K562 (cell line): Measurements from ENCODE around the gene FREM1. TPM values are rescaled to one million over a fixed set of nuclear protein-coding genes. Genes with fewer than 3 reads are reported as not detected.

Source experiments
- ATAC-seq: fragments of 200-7000 bp; cut with Tn5 transposase; 3 replicates; pipeline ENCODE4 v1.9.1; 2020; ENCODE audit warnings: moderate library complexity
- BruUV-seq: library from RNA; stranded (reverse); fragments of 400-500 nt; replicated peaks from 2 replicates; lab custom pipeline; 2021; lab: Mats Ljungman, UMichigan
- CTCF ChIA-PET: fragments of 300-600 bp; formaldehyde crosslinking; extraction: SDS; loops from one replicate; lab custom pipeline; 2021; ENCODE audit warnings: low intra/inter-chr PET ratio; lab: Yijun Ruan, JAX
- POLR2A ChIA-PET: fragments of 300-600, 350-650 bp; sonication (Branson Sonifier 250); formaldehyde crosslinking; extraction: SDS; loops from one replicate; lab custom pipeline; 2021; ENCODE audit warnings: antibody characterized with exemption, inconsistent platforms; lab: Yijun Ruan, JAX
- DNase-seq, 4 experiments: peaks; one replicate each; pipeline versions ENCODE4 v3.0.0 to v3.0.0-alpha.2; 2011 to 2018; ENCODE audit warnings: low spot score in 3 of 4, mixed read lengths in 3 of 4; ENCODE audit errors: extremely low read depth in 1 of 4
- FAIRE-seq: peaks from 2 replicates; lab custom pipeline; 2011; peaks lifted over from hg19 to GRCh38; lab: Jason Lieb, UNC
- H2AFZ ChIP-seq: 2 replicates; pipeline ENCODE4 v1.6.0; 2011; ENCODE audit warnings: low read depth, low read length, control low read depth, inconsistent platforms
- H3K27ac ChIP-seq: fragments of 200-600 bp; 3 replicates; pipeline ENCODE4 v1.8.0; 2011; ENCODE audit warnings: low read depth, mild to moderate bottlenecking, control low read depth, inconsistent platforms, low read length, moderate library complexity, mixed read lengths; ENCODE audit errors: extremely low read depth
- H3K27me3 ChIP-seq, 2 experiments: fragments of 300-600 bp in 1 of 2; 2 replicates in 1 of 2; 3 replicates in 1 of 2; pipeline versions ENCODE4 v1.6.0 to v1.8.0; 2011; ENCODE audit warnings: inconsistent platforms in 2 of 2, low read length in 2 of 2, mild to moderate bottlenecking in 1 of 2, mixed read lengths in 1 of 2, moderate library complexity in 1 of 2; ENCODE audit not compliant: control insufficient read depth in 2 of 2, insufficient read depth in 2 of 2
- H3K36me3 ChIP-seq: fragments of 300-600 bp; 3 replicates; pipeline ENCODE4 v1.8.0; 2011; ENCODE audit warnings: mild to moderate bottlenecking, low read length, inconsistent platforms; ENCODE audit not compliant: control insufficient read depth, insufficient read depth
- H3K4me1 ChIP-seq, 2 experiments: fragments of 200-600 bp in 1 of 2; replicated peaks in 1 of 2; 2 replicates in 1 of 2; 3 replicates in 1 of 2; pipeline versions ENCODE4 v1.5.1 to v1.8.0; 2011; ENCODE audit warnings: inconsistent platforms in 2 of 2, low read length in 2 of 2, mild to moderate bottlenecking in 1 of 2, mixed read lengths in 1 of 2, moderate library complexity in 1 of 2; ENCODE audit not compliant: control insufficient read depth in 2 of 2, insufficient read depth in 2 of 2
- H3K4me2 ChIP-seq: 2 replicates; pipeline ENCODE4 v1.6.1; 2011; ENCODE audit warnings: low read length, control low read depth, inconsistent platforms, mixed read lengths; ENCODE audit not compliant: insufficient read depth
- H3K4me3 ChIP-seq: fragments of 200-600 bp; sonication (generic), shearing (Covaris generic); 2 replicates; pipeline ENCODE4 v1.5.1; 2016; ENCODE audit warnings: control low read depth, inconsistent platforms
- H3K79me2 ChIP-seq: fragments of 200-600 bp; 3 replicates; pipeline ENCODE4 v1.8.0; 2011; ENCODE audit warnings: low read length, inconsistent platforms; ENCODE audit not compliant: control insufficient read depth, insufficient read depth
- H3K9ac ChIP-seq, 2 experiments: 2 replicates each; pipeline versions ENCODE4 v1.6.0 to v1.6.1; 2011; ENCODE audit warnings: low read depth in 2 of 2, low read length in 2 of 2, control low read depth in 1 of 2, inconsistent platforms in 1 of 2, mild to moderate bottlenecking in 1 of 2, mixed read lengths in 1 of 2; ENCODE audit not compliant: insufficient read depth in 1 of 2
- H3K9me1 ChIP-seq: one replicate; pipeline ENCODE4 v1.6.0; 2011; ENCODE audit warnings: inconsistent platforms, mild to moderate bottlenecking, low read length, moderate library complexity; ENCODE audit not compliant: control insufficient read depth, insufficient read depth
- H3K9me3 ChIP-seq: replicated peaks from 2 replicates; pipeline ENCODE4 v1.5.1; 2011; ENCODE audit warnings: low read depth, low read length, inconsistent platforms; ENCODE audit not compliant: control insufficient read depth, insufficient read depth
- H4K20me1 ChIP-seq: replicated peaks from 2 replicates; pipeline ENCODE4 v1.6.1; 2011; ENCODE audit warnings: low read length, inconsistent platforms, mixed read lengths; ENCODE audit not compliant: control insufficient read depth, insufficient read depth
- CBX5 ChIP-seq: IDR thresholded peaks from 2 replicates; pipeline ENCODE4 v1.6.1; 2014; ENCODE audit warnings: low read depth, borderline replicate concordance
- ELF1 ChIP-seq: fragments of 200-800 bp; sonication (Bioruptor generic); IDR thresholded peaks from 2 replicates; pipeline ENCODE4 v1.6.1; 2016; ENCODE audit warnings: missing genetic modification characterization, missing compliant biosample characterization
- ETV5 ChIP-seq: sonication (generic); formaldehyde crosslinking; IDR thresholded peaks from 2 replicates; pipeline ENCODE4 v1.4.0; 2020; ENCODE audit warnings: low read depth, mild to moderate bottlenecking, missing genetic modification reagents
- HDAC1 ChIP-seq, 2 experiments: fragments of 450-650 bp; IDR thresholded peaks; 2 replicates each; pipeline ENCODE4 v1.6.1; 2016 to 2017; ENCODE audit warnings: inconsistent platforms in 1 of 2, mild to moderate bottlenecking in 1 of 2, moderate library complexity in 1 of 2
- HIVEP1 ChIP-seq: fragments of 250-450 bp; sonication (Bioruptor Pico); IDR thresholded peaks from 2 replicates; pipeline ENCODE4 v1.4.0; 2020; ENCODE audit warnings: mild to moderate bottlenecking
- LCOR ChIP-seq: sonication (generic); formaldehyde crosslinking; IDR thresholded peaks from 2 replicates; pipeline ENCODE4 v1.8.0; 2022; ENCODE audit warnings: mild to moderate bottlenecking, missing genetic modification reagents
- MAFF ChIP-seq: IDR thresholded peaks from 2 replicates; pipeline ENCODE4 v1.6.1; 2012; ENCODE audit warnings: low read length, improper control_type of control experiment
- MTA2 ChIP-seq: fragments of 450-650 bp; IDR thresholded peaks from 2 replicates; pipeline ENCODE4 v1.6.1; 2016; ENCODE audit warnings: low read depth
- NONO ChIP-seq, 2 experiments: fragments of 200-400 bp in 1 of 2; fragments of 450-650 bp in 1 of 2; formaldehyde crosslinking in 1 of 2; IDR thresholded peaks; 2 replicates each; pipeline ENCODE4 v1.6.1; 2017; ENCODE audit warnings: low read depth in 2 of 2, mild to moderate bottlenecking in 2 of 2, moderate library complexity in 2 of 2, low read length in 1 of 2
- PBX2 ChIP-seq, 2 experiments: IDR thresholded peaks in 1 of 2; conservative IDR thresholded peaks in 1 of 2; 2 replicates each; pipeline ENCODE4 v1.6.1; 2016; ENCODE audit warnings: low read depth in 2 of 2, mild to moderate bottlenecking in 1 of 2, missing compliant biosample characterization in 1 of 2, missing genetic modification characterization in 1 of 2, moderate library complexity in 1 of 2
- SMARCE1 ChIP-seq: fragments of 450-650 bp; IDR thresholded peaks from 2 replicates; pipeline ENCODE4 v1.7.1; 2016; ENCODE audit warnings: mild to moderate bottlenecking
- TCFL5 ChIP-seq: fragments of 250-450 bp; sonication (Bioruptor Pico); conservative IDR thresholded peaks from 2 replicates; pipeline ENCODE4 v1.6.1; 2021; ENCODE audit warnings: mild to moderate bottlenecking, moderate library complexity, matching md5 sums
- TEAD2 ChIP-seq: fragments of 450-650 bp; IDR thresholded peaks from 2 replicates; pipeline ENCODE4 v1.6.1; 2016; ENCODE audit warnings: missing genetic modification characterization, control low read depth, missing compliant biosample characterization
- ZC3H4 ChIP-seq: sonication (generic); formaldehyde crosslinking; IDR thresholded peaks from 2 replicates; pipeline ENCODE4 v1.9.0; 2021; ENCODE audit warnings: missing genetic modification reagents, borderline replicate concordance
- ZNF24 ChIP-seq: fragments of 450-650 bp; IDR thresholded peaks from 2 replicates; pipeline ENCODE4 v1.6.1; 2016
- ZNF644 ChIP-seq: fragments of 200-800 bp; sonication (Bioruptor generic); IDR thresholded peaks from 2 replicates; pipeline ENCODE4 v1.6.1; 2016; ENCODE audit warnings: low read depth, missing genetic modification characterization, missing compliant biosample characterization
- WGBS: fragments of 100-300 bp; shearing (Covaris generic); methylation state at CpG from one replicate; pipeline ENCODE4 v1.1.6; 2016; ENCODE audit warnings: low coverage, mixed read lengths; ENCODE audit not compliant: insufficient coverage; ENCODE audit errors: missing lambda C conversion rate; 5-methylcytosine and 5-hydroxymethylcytosine counted together
- in situ Hi-C: fragments of 300-500 bp; cut with MboI; formaldehyde crosslinking; loops from 4 replicates; pipeline ENCODE4 v1.15.0; 2018; ENCODE audit warnings: inconsistent platforms, mixed read lengths
- intact Hi-C: fragments of 100-400 bp; cut with micrococcal nuclease; formaldehyde crosslinking; loops from 2 replicates; pipeline ENCODE4 v1.14.2; 2022
- polyA plus RNA-seq, 8 experiments: library from polyadenylated mRNA; depleted of rRNA in 4 of 8; stranded (reverse) in 5 of 8; unstranded in 3 of 8; fragments of >200 nt; fragmentation: Nextera tagmentation in 2 of 8; fragmentation: Illumina TruSeq in 1 of 8; extraction: Ambion mirVana in 2 of 8; extraction: Trizol in 1 of 8; gene quantifications; 2 replicates each; pipeline versions ENCODE4 v1.2.1 to v1.2.3, GENCODE V29; 2011 to 2014; ENCODE audit warnings: inconsistent platforms in 1 of 8, missing spikeins in 1 of 8
- total RNA-seq, 7 experiments: library from RNA; depleted of rRNA in 6 of 7; stranded (reverse); fragments of >200 nt in 6 of 7; fragmentation: Illumina TruSeq in 2 of 7; extraction: Trizol in 2 of 7; gene quantifications; 2 replicates each; pipeline versions ENCODE4 v1.2.1 to v1.2.3, GENCODE V29; 2011 to 2021; ENCODE audit warnings: low replicate concordance in 1 of 7
- TF ChIP-seq, protein P1 (sequence below): fragments of 150-350 bp; conservative IDR thresholded peaks from 2 replicates; pipeline ENCODE4 v1.6.1; 2014; ENCODE audit warnings: low read length
- TF ChIP-seq, protein P2 (sequence below): fragments of 250-450 bp; sonication (Bioruptor Pico); IDR thresholded peaks from 2 replicates; pipeline ENCODE4 v1.5.0; 2021

Gene FREM1
- total and polyA plus RNA-seq, 9 of the 15 experiments (the other 6 are each of a cell fraction or from before 2014, with no cell fraction given), result 0.03 to 0.24 (median 0.13) TPM; not detected in 2

GRCh38 chr9:14849296-14849695 is 60.9 kb downstream of the FREM1 start:
- Histone ChIP-seq H3K4me1 (no peaks in the 10 kb centered on the region), H3K36me3 (no peaks in the 10 kb centered on the region), H3K27me3 (no peaks in the 10 kb centered on the region), H3K79me2 (no peaks in the 10 kb centered on the region), H3K4me2 (no peak overlapping the region), H3K27ac (no peak overlapping the region), H4K20me1 (no peaks in the 10 kb centered on the region), H3K9ac (no peak overlapping the region), H3K9me3 (no peaks in the 10 kb centered on the region), H3K9me1 (no peaks in the 10 kb centered on the region)
- WGBS, result 3% methylated on average over 3 of the region's 3 CpGs
- ChIA-PET CTCF (no interaction called here), POLR2A (no interaction called here)
- intact Hi-C loops, result loop anchor here (10.0 kb wide), 1 partner anchor 286 kb away; no protein-coding TSS in a partner anchor
- no peak for DNase-seq
- FAIRE-seq, result no peak
- BruUV-seq, result no TSS peak
- TF ChIP-seq, protein P1, sequence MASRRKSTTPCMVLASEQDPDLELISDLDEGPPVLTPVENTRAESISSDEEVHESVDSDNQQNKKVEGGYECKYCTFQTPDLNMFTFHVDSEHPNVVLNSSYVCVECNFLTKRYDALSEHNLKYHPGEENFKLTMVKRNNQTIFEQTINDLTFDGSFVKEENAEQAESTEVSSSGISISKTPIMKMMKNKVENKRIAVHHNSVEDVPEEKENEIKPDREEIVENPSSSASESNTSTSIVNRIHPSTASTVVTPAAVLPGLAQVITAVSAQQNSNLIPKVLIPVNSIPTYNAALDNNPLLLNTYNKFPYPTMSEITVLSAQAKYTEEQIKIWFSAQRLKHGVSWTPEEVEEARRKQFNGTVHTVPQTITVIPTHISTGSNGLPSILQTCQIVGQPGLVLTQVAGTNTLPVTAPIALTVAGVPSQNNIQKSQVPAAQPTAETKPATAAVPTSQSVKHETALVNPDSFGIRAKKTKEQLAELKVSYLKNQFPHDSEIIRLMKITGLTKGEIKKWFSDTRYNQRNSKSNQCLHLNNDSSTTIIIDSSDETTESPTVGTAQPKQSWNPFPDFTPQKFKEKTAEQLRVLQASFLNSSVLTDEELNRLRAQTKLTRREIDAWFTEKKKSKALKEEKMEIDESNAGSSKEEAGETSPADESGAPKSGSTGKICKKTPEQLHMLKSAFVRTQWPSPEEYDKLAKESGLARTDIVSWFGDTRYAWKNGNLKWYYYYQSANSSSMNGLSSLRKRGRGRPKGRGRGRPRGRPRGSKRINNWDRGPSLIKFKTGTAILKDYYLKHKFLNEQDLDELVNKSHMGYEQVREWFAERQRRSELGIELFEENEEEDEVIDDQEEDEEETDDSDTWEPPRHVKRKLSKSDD, result no peak
- no peak for TF ChIP-seq PBX2 (CRISPR knock-in tag; IDR thresholded peaks at IDR 0.05; ENCODE audit: low read depth)
- TF ChIP-seq PBX2 (tag; conservative IDR thresholded peaks at IDR 0.05; ENCODE audit: low read depth), result no peak
- TF ChIP-seq ZNF24, result no peak
- no peak for TF ChIP-seq ZNF644 (tag)
- TF ChIP-seq, protein P2, sequence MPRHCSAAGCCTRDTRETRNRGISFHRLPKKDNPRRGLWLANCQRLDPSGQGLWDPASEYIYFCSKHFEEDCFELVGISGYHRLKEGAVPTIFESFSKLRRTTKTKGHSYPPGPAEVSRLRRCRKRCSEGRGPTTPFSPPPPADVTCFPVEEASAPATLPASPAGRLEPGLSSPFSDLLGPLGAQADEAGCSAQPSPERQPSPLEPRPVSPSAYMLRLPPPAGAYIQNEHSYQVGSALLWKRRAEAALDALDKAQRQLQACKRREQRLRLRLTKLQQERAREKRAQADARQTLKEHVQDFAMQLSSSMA, result no peak
- no peak for TF ChIP-seq TCFL5 (CRISPR knock-in tag)
- TF ChIP-seq SMARCE1, result no peak
- no peak for TF ChIP-seq MAFF
- no peak for TF ChIP-seq ELF1 (tag)
- TF ChIP-seq ZC3H4 (CRISPR knock-in tag), result no peak
- TF ChIP-seq LCOR (CRISPR knock-in tag), result no peak
- TF ChIP-seq NONO (IDR thresholded peaks at IDR 0.05; ENCODE audit: low read depth in 2 of 2, low read length in 1 of 2), result no peak
- no peak for TF ChIP-seq CBX5
- no peak for TF ChIP-seq ETV5
- TF ChIP-seq TEAD2 (tag), result no peak
- no peak for TF ChIP-seq HDAC1 (IDR thresholded peaks at IDR 0.05)
- no peak for TF ChIP-seq MTA2
- no peak for TF ChIP-seq HIVEP1 (CRISPR knock-in tag)
- TF ChIP-seq, all 486 proteins: peak for 0
- Histone ChIP-seq H3K4me3 (no peak overlapping the region), H2AFZ (no peak overlapping the region)
- in situ Hi-C loops, result no loop called here
- ATAC-seq, result no peak
